NCI-H187 treated with DMSO at 0.1 percent for 48 hours (cell line): ENCODE data around the gene CCER1.

ENCODE experiments used
- DNase-seq: peaks from one replicate; lab custom pipeline; 2025; lab: John Stamatoyannopoulos, UW

Gene CCER1

GRCh38 chr12:90921536-90921935 is 33.4 kb downstream of the CCER1 start:
- no peak for DNase-seq

GRCh38 chr12:90920222-90920621 is 34.8 kb downstream of the CCER1 start:
- DNase-seq, result no peak

GRCh38 chr12:90917431-90917830 is 37.5 kb downstream of the CCER1 start:
- DNase-seq, result no peak

- no peak for DNase-seq
Observed at GRCh38 chr12:90916516-90916915, 38.5 kb downstream of the CCER1 start.

GRCh38 chr12:90915353-90915752 is 39.6 kb downstream of the CCER1 start:
- no peak for DNase-seq

GRCh38 chr12:90910958-90911357 is 44.0 kb downstream of the CCER1 start:
- no peak for DNase-seq

- DNase-seq, result no peak
Observed at GRCh38 chr12:90909069-90909770, 45.8 kb downstream of the CCER1 start.

GRCh38 chr12:90908465-90908864 is 46.5 kb downstream of the CCER1 start:
- no peak for DNase-seq

GRCh38 chr12:90905691-90906370 is 49.1 kb downstream of the CCER1 start:
- DNase-seq, result no peak

GRCh38 chr12:90902596-90902995 is 52.4 kb downstream of the CCER1 start:
- no peak for DNase-seq
